ENCODE data around the gene HOMER2. TPM values are rescaled to one million over a fixed set of nuclear protein-coding genes. Genes with fewer than 3 reads are reported as not detected.

The HOMER2 gene
- total and polyA plus RNA-seq, 2 of the 4 experiments (the other 2 are of a cell fraction), result 0.54 to 0.79 TPM

GRCh38 chr15:82904574-82904973 lies 47.9 kb downstream of the HOMER2 start:
- 100% methylated on average over 1 of the region's 3 CpGs; no CpG with 5 or more reads in 1 of the 2 experiments for WGBS, 2 experiments (ENCODE audit: extremely low coverage in 2 of 2, insufficient read length in 1 of 2)
- no TSS peak for BruUV-seq (replicated peaks)
- CTCF ChIA-PET, result no interaction called here

More at GRCh38 chr15:82904574-82904973, 47.9 kb downstream of the HOMER2 start:
- H3K27ac ChIP-seq (ENCODE audit: insufficient read depth, low read length), result no peak overlapping the region
- no peaks in the 10 kb centered on the region for H3K79me1 ChIP-seq (ENCODE audit: low read depth in 1 of 2, low read length in 2 of 2)
- H3K9ac ChIP-seq (ENCODE audit: low read depth, low read length), result no peak overlapping the region
- H2BK15ac ChIP-seq (ENCODE audit: low read depth, low read length), result no peak overlapping the region
- no peak overlapping the region for H3K56ac ChIP-seq (ENCODE audit: extremely low read depth, insufficient read depth, low read length)
- no peak overlapping the region for H4K5ac ChIP-seq (ENCODE audit: low read depth, low read length)
- H3K27me3 ChIP-seq (ENCODE audit: control insufficient read depth, insufficient read depth, low read length), result peaks cover 8% of the 10 kb centered on the region
- TF ChIP-seq RFX5 (IDR thresholded peaks at IDR 0.05; ENCODE audit: low read depth, low read length), result no peak
- TF ChIP-seq RCOR1 (IDR thresholded peaks at IDR 0.05; ENCODE audit: insufficient replicate concordance, low read length), result no peak
- no peak for TF ChIP-seq CHD1 (IDR thresholded peaks at IDR 0.05; ENCODE audit: low read depth, low read length)
- no peak for TF ChIP-seq NFE2L2 (IDR thresholded peaks at IDR 0.05; ENCODE audit: low read depth, low read length)
- no peak for TF ChIP-seq MXI1 (IDR thresholded peaks at IDR 0.05; ENCODE audit: borderline replicate concordance, low read depth, low read length)
- no peak for TF ChIP-seq MAZ (IDR thresholded peaks at IDR 0.05; ENCODE audit: borderline replicate concordance, low read depth, low read length)
- no peak for TF ChIP-seq SMC3 (IDR thresholded peaks at IDR 0.05; ENCODE audit: low read depth, low read length)
- no peak for TF ChIP-seq ELK1 (IDR thresholded peaks at IDR 0.05; ENCODE audit: borderline replicate concordance, low read depth, low read length)
- no peak for TF ChIP-seq FOS (IDR thresholded peaks at IDR 0.05; ENCODE audit: low read depth, low read length)
- intact Hi-C loops (cut with micrococcal nuclease), result no loop called here
- no peaks in the 10 kb centered on the region for H3K4me1 ChIP-seq (ENCODE audit: control insufficient read depth, insufficient read depth, low read length)
- ATAC-seq (ENCODE audit: low read depth), result no peak
- no peak overlapping the region for H3K23ac ChIP-seq (ENCODE audit: low read depth, low read length)
- H3K4me3 ChIP-seq (ENCODE audit: insufficient read depth, low read depth, low read length), result no peak overlapping the region
- dilution Hi-C loops (cut with HindIII; ENCODE audit: low sequenced_read_pairs, unreplicated experiment), result no loop called here
- peaks cover 5% of the 10 kb centered on the region for H3K9me3 ChIP-seq (ENCODE audit: control insufficient read depth, insufficient read depth, low read length)
- no peak overlapping the region for H3K18ac ChIP-seq (ENCODE audit: low read depth, low read length)
- H2BK120ac ChIP-seq (ENCODE audit: low read depth, low read length), result no peak overlapping the region
- no peaks in the 10 kb centered on the region for H3K36me3 ChIP-seq (ENCODE audit: control insufficient read depth, insufficient read depth, low read length)
- no peak overlapping the region for H2AFZ ChIP-seq (replicated peaks; ENCODE audit: low read length, poor library complexity)
- POLR2A ChIA-PET (ENCODE audit: unreplicated experiment), result no interaction called here
- H3K4ac ChIP-seq (ENCODE audit: low read depth, low read length), result no peak overlapping the region
- H4K20me1 ChIP-seq (ENCODE audit: insufficient read depth, low read length), result no peaks in the 10 kb centered on the region
- H2AK5ac ChIP-seq (ENCODE audit: low read depth, low read length), result no peak overlapping the region
- no peak overlapping the region for H4K91ac ChIP-seq (ENCODE audit: insufficient read depth, low read depth, low read length)
- H4K8ac ChIP-seq (ENCODE audit: low read depth in 2 of 2, low read length in 2 of 2), result no peak overlapping the region
- no peak overlapping the region for H2AK9ac ChIP-seq (replicated peaks; ENCODE audit: low read depth, low read length, poor library complexity)
- H2BK20ac ChIP-seq (ENCODE audit: low read depth, low read length), result no peak overlapping the region
- H2BK5ac ChIP-seq (ENCODE audit: low read depth, low read length, poor library complexity, severe bottlenecking), result no peak overlapping the region
- no peak overlapping the region for H3K4me2 ChIP-seq (ENCODE audit: low read depth, low read length)
- in situ Hi-C loops (cut with MboI; ENCODE audit: low sequenced_read_pairs), result no loop called here
- H3K9me1 ChIP-seq (ENCODE audit: insufficient read depth, low read length), result no peaks in the 10 kb centered on the region
- no peak overlapping the region for H3K14ac ChIP-seq (replicated peaks; ENCODE audit: low read depth, low read length)
- DNase-seq, result no peak
